Memory B cell (primary cell): ENCODE measurements around the gene CXorf38.

ENCODE experiments used
- ATAC-seq: fragments of 150-1000 bp; cut with Tn5 transposase; 2 replicates; pipeline ENCODE4 v1.10.0; 2021; ENCODE audit warnings: low read depth, mild to moderate bottlenecking, moderate library complexity
- DNase-seq, 2 donors: peaks; one replicate each; pipeline ENCODE4 v3.0.0; 2022; ENCODE audit warnings: low spot score in 2 of 2
- H3K27ac Mint-ChIP-seq: one replicate; pipeline ENCODE4 v1.8.0; 2022; ENCODE audit warnings: mild to moderate bottlenecking, moderate library complexity, mixed read lengths
- H3K27me3 Mint-ChIP-seq: one replicate; pipeline ENCODE4 v1.8.0; 2022; ENCODE audit warnings: mixed read lengths
- H3K36me3 Mint-ChIP-seq: one replicate; pipeline ENCODE4 v1.8.0; 2022; ENCODE audit warnings: mild to moderate bottlenecking, mixed read lengths
- H3K4me1 Mint-ChIP-seq: one replicate; pipeline ENCODE4 v1.8.0; 2022; ENCODE audit warnings: mixed read lengths
- H3K4me3 Mint-ChIP-seq: one replicate; pipeline ENCODE4 v1.8.0; 2022; ENCODE audit warnings: mild to moderate bottlenecking, moderate library complexity, mixed read lengths
- H3K9me3 Mint-ChIP-seq: one replicate; pipeline ENCODE4 v1.8.0; 2022; ENCODE audit warnings: mixed read lengths

CXorf38 gene, protein sequence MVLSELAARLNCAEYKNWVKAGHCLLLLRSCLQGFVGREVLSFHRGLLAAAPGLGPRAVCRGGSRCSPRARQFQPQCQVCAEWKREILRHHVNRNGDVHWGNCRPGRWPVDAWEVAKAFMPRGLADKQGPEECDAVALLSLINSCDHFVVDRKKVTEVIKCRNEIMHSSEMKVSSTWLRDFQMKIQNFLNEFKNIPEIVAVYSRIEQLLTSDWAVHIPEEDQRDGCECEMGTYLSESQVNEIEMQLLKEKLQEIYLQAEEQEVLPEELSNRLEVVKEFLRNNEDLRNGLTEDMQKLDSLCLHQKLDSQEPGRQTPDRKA

DNA sequence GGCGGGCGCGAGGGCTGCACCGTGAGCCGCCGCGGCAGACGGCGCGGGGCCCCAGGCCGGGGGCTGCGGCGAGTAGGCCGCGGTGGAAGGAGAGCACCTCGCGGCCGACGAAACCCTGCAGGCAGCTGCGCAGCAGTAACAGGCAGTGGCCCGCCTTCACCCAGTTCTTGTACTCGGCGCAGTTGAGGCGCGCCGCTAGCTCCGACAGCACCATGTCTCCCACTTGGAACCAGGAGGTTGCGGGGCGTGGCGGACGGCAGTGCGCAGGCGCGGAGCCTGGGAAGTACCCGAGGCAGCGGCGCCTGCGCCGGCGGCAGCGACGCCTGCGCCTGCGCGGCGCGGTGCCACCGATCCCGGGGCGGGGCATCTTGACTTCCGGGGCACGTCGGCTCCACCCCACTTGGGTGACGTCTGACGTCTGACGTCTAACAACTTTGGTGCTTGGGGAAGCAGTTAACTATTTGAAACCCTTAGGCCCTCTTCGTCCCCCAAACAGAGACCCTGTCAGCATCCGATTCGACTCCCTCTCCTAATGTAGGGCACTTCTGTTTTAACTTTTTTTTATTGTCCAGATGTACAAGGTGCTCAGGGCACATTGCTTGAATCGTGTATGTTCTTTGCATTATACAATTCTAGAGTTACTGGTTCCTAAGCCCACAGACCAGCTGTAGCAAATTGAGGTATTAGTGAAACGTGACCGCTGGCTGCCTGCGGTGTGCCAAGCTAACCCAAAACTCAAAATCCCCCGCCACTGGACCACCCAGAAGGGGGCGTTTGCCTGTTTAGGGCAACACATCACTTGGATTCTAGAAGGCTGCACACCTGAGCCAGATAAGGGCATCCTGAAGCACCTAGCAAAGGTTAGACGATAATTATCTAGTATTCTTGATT, at the start of gene CXorf38:
TSS of gene CXorf38 (minus strand) at position 255 of the 891 bp plus-strand sequence. CDS start at position 214, 41 bp downstream.
- H3K36me3 Mint-ChIP-seq, result peaks cover 4% of the 10 kb centered on the region
- H3K9me3 Mint-ChIP-seq, result no peaks in the 10 kb centered on the region
- no peaks in the 10 kb centered on the region for H3K27me3 Mint-ChIP-seq
- ATAC-seq (peak; percentile 74), DNase-seq (peak; percentile 88 to 97)
- peaks cover 25% of the 10 kb centered on the region for H3K4me1 Mint-ChIP-seq
- peak within 1 kb of the TSS; percentile 98 for H3K4me3 Mint-ChIP-seq
- H3K27ac Mint-ChIP-seq, result peak within 1 kb of the TSS; percentile 97

GRCh38 chrX:40694802-40695201, 47.4 kb upstream of the CXorf38 start:
- Mint-ChIP-seq H3K4me3 (no peak overlapping the region), H3K9me3 (no peaks in the 10 kb centered on the region), H3K4me1 (no peaks in the 10 kb centered on the region), H3K27me3 (no peaks in the 10 kb centered on the region), H3K36me3 (peaks cover 4% of the 10 kb centered on the region), H3K27ac (no peak overlapping the region)
- DNase-seq, result no peak
- no peak for ATAC-seq

DNA sequence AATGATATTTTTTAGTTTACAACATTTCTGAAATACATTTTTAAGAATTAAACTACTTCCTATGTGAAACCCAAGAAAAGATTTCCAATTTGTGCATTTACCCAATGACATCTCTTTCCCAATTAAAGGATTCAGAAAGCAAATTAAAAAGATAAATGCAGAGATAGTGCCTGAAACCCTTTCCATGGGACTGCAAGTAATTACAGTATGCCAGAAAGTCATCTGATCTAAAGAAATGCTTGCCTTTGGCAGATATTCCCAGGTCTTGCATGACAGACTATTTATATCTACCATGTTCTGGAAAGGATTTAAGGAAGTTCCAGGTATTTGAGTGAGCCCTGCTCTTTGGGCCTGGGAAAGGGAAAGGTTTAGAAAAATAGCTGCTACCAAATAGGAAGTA, 41.6 kb upstream of the CXorf38 start:
- peaks cover 18% of the 10 kb centered on the region for H3K36me3 Mint-ChIP-seq
- peaks cover 11% of the 10 kb centered on the region for H3K4me1 Mint-ChIP-seq
- ATAC-seq, result no peak
- DNase-seq, result no peak
- no peak overlapping the region for H3K27ac Mint-ChIP-seq
- H3K4me3 Mint-ChIP-seq, result no peak overlapping the region
- no peaks in the 10 kb centered on the region for H3K27me3 Mint-ChIP-seq
- H3K9me3 Mint-ChIP-seq, result no peaks in the 10 kb centered on the region

DNA sequence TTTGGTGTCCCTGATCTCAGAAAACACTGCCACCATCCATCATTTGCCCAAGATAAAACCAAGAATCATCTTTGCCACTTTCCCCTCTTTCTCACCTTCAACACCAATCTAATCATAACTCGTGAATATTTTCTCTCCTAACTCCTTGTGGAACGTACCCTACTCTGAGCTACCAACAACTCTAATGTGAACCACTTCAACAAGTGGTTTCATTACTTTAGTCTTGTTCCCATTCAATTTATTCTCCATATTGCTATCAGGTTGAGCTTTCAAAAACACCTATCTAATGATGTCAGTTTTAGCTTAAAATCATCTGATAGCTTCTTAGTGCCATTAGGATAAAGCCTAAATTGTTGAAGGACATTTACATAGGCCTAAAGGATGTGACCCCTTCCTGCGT, 39.8 kb upstream of the CXorf38 start:
- H3K27me3 Mint-ChIP-seq, result no peaks in the 10 kb centered on the region
- H3K4me1 Mint-ChIP-seq, result peaks cover 11% of the 10 kb centered on the region
- peaks cover 14% of the 10 kb centered on the region for H3K36me3 Mint-ChIP-seq
- H3K27ac Mint-ChIP-seq, result peak overlapping the region; percentile 56
- no peak for DNase-seq
- H3K4me3 Mint-ChIP-seq, result no peak overlapping the region
- no peaks in the 10 kb centered on the region for H3K9me3 Mint-ChIP-seq
- no peak for ATAC-seq

DNA sequence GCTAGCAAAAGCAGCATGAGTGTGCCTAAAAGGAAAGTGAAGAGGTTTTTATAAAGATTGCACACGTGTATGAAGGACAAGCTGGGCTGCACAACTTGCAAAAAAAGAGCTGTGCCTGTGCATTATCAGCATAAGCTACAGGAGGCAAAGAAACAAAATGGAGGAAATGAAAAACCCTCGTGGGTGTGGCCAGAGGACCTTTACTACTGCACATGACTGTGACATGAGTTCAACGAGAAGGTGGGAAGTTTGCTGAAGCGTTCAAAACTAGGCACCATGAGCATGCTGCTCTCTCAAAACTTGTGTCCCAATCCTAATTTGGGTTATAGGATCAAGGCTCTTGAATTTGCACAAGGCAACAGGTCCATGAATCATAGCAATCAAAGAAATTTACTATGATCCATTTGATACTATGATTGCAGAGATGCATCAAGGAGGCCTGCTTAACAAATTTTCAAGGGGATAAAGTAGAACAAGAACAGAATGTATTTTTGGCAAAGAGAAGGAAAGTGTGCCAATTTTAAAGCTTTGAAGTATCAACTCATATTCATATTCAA, 38.1 kb upstream of the CXorf38 start:
- no peaks in the 10 kb centered on the region for H3K9me3 Mint-ChIP-seq
- H3K27ac Mint-ChIP-seq, result peak overlapping the region; percentile 47
- H3K4me1 Mint-ChIP-seq, result peaks cover 11% of the 10 kb centered on the region
- peaks cover 14% of the 10 kb centered on the region for H3K36me3 Mint-ChIP-seq
- ATAC-seq (peak; percentile 79), DNase-seq (no peak)
- H3K4me3 Mint-ChIP-seq, result no peak overlapping the region
- no peaks in the 10 kb centered on the region for H3K27me3 Mint-ChIP-seq

GRCh38 chrX:40684092-40684491, 36.7 kb upstream of the CXorf38 start:
- H3K27me3 Mint-ChIP-seq, result no peaks in the 10 kb centered on the region
- H3K4me1 Mint-ChIP-seq, result peaks cover 11% of the 10 kb centered on the region
- no peak for ATAC-seq
- DNase-seq, result no peak
- H3K4me3 Mint-ChIP-seq, result no peak overlapping the region
- H3K27ac Mint-ChIP-seq, result no peak overlapping the region
- no peaks in the 10 kb centered on the region for H3K9me3 Mint-ChIP-seq
- H3K36me3 Mint-ChIP-seq, result peaks cover 14% of the 10 kb centered on the region

DNA sequence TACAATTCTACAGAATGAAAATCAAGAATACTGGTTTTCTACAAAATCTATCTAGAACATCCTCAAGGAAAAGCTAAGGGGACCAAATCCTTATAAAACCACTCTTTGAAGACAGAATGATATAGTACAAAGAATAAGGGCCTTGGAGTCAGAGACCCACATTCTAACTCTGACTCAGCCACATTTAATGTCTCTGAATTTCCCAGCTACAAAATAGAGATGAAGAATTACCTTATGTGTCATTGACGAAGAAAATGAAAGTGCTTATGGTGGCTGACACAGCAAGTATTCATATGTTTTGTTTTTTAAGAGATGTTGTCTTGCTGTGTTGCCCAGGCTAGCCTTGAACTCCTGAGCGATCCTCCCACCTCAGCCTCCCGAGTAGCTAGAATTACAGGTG, 35.9 kb upstream of the CXorf38 start:
- H3K27ac Mint-ChIP-seq, result no peak overlapping the region

DNA sequence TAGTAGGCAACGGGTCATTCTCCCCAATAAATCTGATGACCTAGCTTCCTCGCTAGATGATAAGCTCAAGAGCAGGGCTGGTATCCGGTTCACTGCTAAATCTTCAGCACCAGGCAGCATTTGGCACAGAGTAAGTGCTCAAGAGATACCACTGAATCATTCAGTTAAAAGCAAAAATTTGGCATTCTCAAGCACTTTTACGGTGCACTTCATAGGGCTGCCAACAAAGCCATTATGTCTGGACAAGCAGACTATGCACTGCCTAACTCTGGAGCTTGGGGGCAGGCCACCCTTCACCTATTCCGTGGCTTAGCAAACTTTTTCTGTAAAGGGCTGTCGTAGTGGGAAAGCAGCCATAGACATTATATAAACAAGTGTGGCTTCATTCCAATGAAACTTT, 23.8 kb upstream of the CXorf38 start:
- H3K9me3 Mint-ChIP-seq, result no peaks in the 10 kb centered on the region

More for the DNA sequence above, 35.9 kb upstream of the CXorf38 start:
- Mint-ChIP-seq H3K4me3 (no peak overlapping the region), H3K27me3 (no peaks in the 10 kb centered on the region), H3K36me3 (peaks cover 15% of the 10 kb centered on the region), H3K9me3 (no peaks in the 10 kb centered on the region), H3K4me1 (peaks cover 11% of the 10 kb centered on the region)
- DNase-seq (no peak), ATAC-seq (no peak)

GRCh38 chrX:40663880-40664630, 16.7 kb upstream of the CXorf38 start:
- peaks cover 5% of the 10 kb centered on the region for H3K4me1 Mint-ChIP-seq
- no peaks in the 10 kb centered on the region for H3K27me3 Mint-ChIP-seq
- H3K4me3 Mint-ChIP-seq, result no peak overlapping the region
- ATAC-seq (no peak), DNase-seq (no peak)
- no peaks in the 10 kb centered on the region for H3K9me3 Mint-ChIP-seq
- peaks cover 22% of the 10 kb centered on the region for H3K36me3 Mint-ChIP-seq
- no peak overlapping the region for H3K27ac Mint-ChIP-seq

More for the DNA sequence above, 23.8 kb upstream of the CXorf38 start:
- H3K27me3 Mint-ChIP-seq, result no peaks in the 10 kb centered on the region
- no peak for ATAC-seq
- H3K36me3 Mint-ChIP-seq, result peaks cover 20% of the 10 kb centered on the region
- H3K4me1 Mint-ChIP-seq, result peaks cover 3% of the 10 kb centered on the region
- no peak overlapping the region for H3K27ac Mint-ChIP-seq
- H3K4me3 Mint-ChIP-seq, result no peak overlapping the region
- DNase-seq, result no peak

DNA sequence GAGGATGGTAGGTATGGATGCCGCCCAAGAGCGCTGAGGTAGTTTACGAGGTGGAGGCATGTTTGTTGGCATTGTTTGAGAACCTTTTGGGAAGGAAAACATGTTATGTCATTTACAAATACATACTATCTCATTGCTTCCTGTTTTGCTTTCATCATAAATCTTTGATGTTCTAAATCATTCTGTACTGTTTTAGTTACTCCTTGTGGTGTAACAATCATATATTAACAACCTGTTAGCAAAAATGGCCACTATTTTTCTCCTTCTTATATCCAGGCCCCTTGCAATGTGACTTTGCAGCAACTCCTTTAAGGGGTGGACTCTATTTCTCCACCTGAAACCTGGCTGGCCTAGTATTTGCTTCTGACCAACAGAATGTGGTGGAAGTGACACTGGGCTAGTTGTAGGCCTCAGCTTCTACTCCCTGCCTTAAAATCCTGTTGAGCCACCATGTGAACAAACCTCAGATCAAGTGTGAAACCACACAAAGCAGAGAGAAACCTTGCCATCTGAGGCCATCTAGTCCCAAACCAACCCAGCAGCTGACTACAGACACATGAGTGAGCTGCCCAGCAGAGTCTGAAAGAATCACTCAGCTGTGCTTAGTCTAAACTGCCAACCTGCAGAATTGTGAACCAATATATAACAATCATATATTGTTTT, 15.8 kb upstream of the CXorf38 start:
- ATAC-seq, result no peak
- H3K36me3 Mint-ChIP-seq, result peaks cover 22% of the 10 kb centered on the region
- H3K9me3 Mint-ChIP-seq, result no peaks in the 10 kb centered on the region
- no peak for DNase-seq
- no peak overlapping the region for H3K27ac Mint-ChIP-seq
- H3K27me3 Mint-ChIP-seq, result no peaks in the 10 kb centered on the region
- H3K4me1 Mint-ChIP-seq, result peaks cover 5% of the 10 kb centered on the region
- no peak overlapping the region for H3K4me3 Mint-ChIP-seq

- H3K36me3 Mint-ChIP-seq, result peaks cover 13% of the 10 kb centered on the region
- no peak overlapping the region for H3K4me3 Mint-ChIP-seq
- ATAC-seq (no peak), DNase-seq (no peak)
- H3K27me3 Mint-ChIP-seq, result no peaks in the 10 kb centered on the region
- H3K9me3 Mint-ChIP-seq, result no peaks in the 10 kb centered on the region
- peaks cover 2% of the 10 kb centered on the region for H3K4me1 Mint-ChIP-seq
- H3K27ac Mint-ChIP-seq, result no peak overlapping the region
Observed at GRCh38 chrX:40661489-40661888, 14.1 kb upstream of the CXorf38 start.

DNA sequence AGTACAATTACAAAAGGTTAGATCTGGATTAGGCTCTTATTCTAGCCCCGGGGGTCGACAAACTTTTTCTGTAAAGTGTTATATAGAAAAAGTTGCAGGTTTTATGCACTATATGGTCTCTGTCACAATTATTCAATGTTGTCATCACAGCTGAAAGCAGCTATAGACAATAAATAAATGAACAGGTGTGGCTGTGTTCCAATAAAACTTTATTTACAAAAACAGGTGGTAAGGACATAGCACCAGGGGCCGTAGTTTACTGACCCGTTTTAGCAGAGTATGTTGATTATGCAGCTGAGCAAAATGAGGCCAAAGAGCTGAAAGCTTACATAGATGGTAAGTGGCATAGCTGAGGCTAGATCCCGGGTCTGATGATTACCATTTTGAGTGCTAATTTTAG, 13.0 kb upstream of the CXorf38 start:
- no peaks in the 10 kb centered on the region for H3K4me1 Mint-ChIP-seq
- peaks cover 9% of the 10 kb centered on the region for H3K36me3 Mint-ChIP-seq
- H3K27ac Mint-ChIP-seq, result no peak overlapping the region
- no peak overlapping the region for H3K4me3 Mint-ChIP-seq
- no peaks in the 10 kb centered on the region for H3K9me3 Mint-ChIP-seq
- no peak for ATAC-seq
- no peaks in the 10 kb centered on the region for H3K27me3 Mint-ChIP-seq
- DNase-seq, result no peak

GRCh38 chrX:40653535-40653934, 6.2 kb upstream of the CXorf38 start:
- DNase-seq (no peak), ATAC-seq (no peak)
- no peak overlapping the region for H3K4me3 Mint-ChIP-seq
- peaks cover 3% of the 10 kb centered on the region for H3K4me1 Mint-ChIP-seq
- H3K36me3 Mint-ChIP-seq, result peaks cover 11% of the 10 kb centered on the region
- no peaks in the 10 kb centered on the region for H3K9me3 Mint-ChIP-seq
- no peak overlapping the region for H3K27ac Mint-ChIP-seq
- no peaks in the 10 kb centered on the region for H3K27me3 Mint-ChIP-seq
